Activated naive CD4-positive, alpha-beta T cell treated with anti-CD3 and anti-CD28 coated beads, Interleukin-2, amount 50 U/mL, for 24 hours (primary cell): ENCODE measurements around the gene SLC1A3.

ENCODE experiments used
- H3K27ac Mint-ChIP-seq: one replicate; pipeline ENCODE4 v1.8.0; 2021; ENCODE audit warnings: mild to moderate bottlenecking, mixed read lengths
- H3K27me3 Mint-ChIP-seq: one replicate; pipeline ENCODE4 v1.8.0; 2021; ENCODE audit warnings: mixed read lengths
- H3K36me3 Mint-ChIP-seq: one replicate; pipeline ENCODE4 v1.8.0; 2021; ENCODE audit warnings: mixed read lengths
- H3K4me1 Mint-ChIP-seq: one replicate; pipeline ENCODE4 v1.8.0; 2021; ENCODE audit warnings: mixed read lengths
- H3K4me3 Mint-ChIP-seq: one replicate; pipeline ENCODE4 v1.8.0; 2021; ENCODE audit warnings: mild to moderate bottlenecking, mixed read lengths
- H3K9me3 Mint-ChIP-seq: one replicate; pipeline ENCODE4 v1.8.0; 2021; ENCODE audit warnings: mixed read lengths

Gene SLC1A3

DNA sequence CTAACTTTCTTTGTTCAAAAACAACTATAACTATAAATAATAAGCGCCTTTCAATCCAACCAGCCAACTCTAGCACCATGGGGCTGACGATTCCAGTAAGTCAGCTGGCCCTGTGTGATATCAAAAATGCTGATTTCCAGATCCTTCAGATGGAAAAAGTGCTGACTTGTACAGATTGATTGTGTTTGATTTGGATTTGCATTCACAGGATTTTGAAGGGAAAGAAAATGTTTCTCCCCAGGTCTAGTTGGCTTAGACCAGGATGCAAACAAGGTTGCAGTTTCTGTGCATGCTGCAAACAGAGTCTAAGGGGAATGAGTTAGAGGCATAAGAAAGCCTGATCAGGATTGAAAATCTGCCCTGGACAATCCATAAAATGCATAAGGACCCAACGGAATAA is 68.9 kb downstream of the SLC1A3 start:
- no peaks in the 10 kb centered on the region for H3K4me1 Mint-ChIP-seq
- no peaks in the 10 kb centered on the region for H3K9me3 Mint-ChIP-seq
- no peaks in the 10 kb centered on the region for H3K36me3 Mint-ChIP-seq
- no peak overlapping the region for H3K27ac Mint-ChIP-seq
- H3K27me3 Mint-ChIP-seq, result peaks cover 2% of the 10 kb centered on the region
- H3K4me3 Mint-ChIP-seq, result no peak overlapping the region

DNA sequence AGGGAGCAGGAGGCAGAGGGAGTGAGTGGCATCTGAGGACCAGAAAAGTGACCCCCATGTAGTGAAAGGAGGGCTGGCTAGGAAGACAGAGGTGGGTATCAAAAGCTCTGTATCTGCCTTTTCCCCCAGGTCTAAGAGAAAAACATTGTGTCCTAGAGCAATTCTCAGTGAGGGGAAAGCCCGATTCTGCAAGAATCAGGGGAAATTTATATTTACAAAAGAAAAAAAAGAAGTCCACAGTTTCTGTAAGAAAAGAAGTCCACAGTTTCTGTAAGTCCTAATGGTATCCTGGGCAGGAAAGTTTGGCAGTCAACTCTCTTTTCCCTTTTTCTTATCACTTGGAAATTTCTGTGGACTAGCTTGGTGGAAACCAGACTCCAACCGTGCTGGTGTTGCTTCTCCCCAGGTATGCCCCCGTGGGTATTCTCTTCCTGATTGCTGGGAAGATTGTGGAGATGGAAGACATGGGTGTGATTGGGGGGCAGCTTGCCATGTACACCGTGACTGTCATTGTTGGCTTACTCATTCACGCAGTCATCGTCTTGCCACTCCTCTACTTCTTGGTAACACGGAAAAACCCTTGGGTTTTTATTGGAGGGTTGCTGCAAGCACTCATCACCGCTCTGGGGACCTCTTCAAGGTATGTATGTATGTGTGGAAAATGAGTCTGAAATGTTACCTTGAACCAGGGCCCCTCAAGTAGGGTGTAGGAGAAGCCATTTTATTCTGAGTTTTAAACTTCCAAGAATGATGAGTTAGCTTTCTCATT is 73.0 kb downstream of the SLC1A3 start:
- no peaks in the 10 kb centered on the region for H3K9me3 Mint-ChIP-seq
- H3K27ac Mint-ChIP-seq, result no peak overlapping the region
- peaks cover 2% of the 10 kb centered on the region for H3K27me3 Mint-ChIP-seq
- H3K4me3 Mint-ChIP-seq, result no peak overlapping the region
- H3K36me3 Mint-ChIP-seq, result no peaks in the 10 kb centered on the region
- H3K4me1 Mint-ChIP-seq, result no peaks in the 10 kb centered on the region

- no peaks in the 10 kb centered on the region for H3K36me3 Mint-ChIP-seq
- H3K4me1 Mint-ChIP-seq, result no peaks in the 10 kb centered on the region
- no peak overlapping the region for H3K4me3 Mint-ChIP-seq
- H3K9me3 Mint-ChIP-seq, result no peaks in the 10 kb centered on the region
- H3K27ac Mint-ChIP-seq, result no peak overlapping the region
- peaks cover 2% of the 10 kb centered on the region for H3K27me3 Mint-ChIP-seq
Measured at GRCh38 chr5:36680066-36680465, 73.7 kb downstream of the SLC1A3 start.

- no peak overlapping the region for H3K27ac Mint-ChIP-seq
- H3K36me3 Mint-ChIP-seq, result no peaks in the 10 kb centered on the region
- H3K4me3 Mint-ChIP-seq, result no peak overlapping the region
- no peaks in the 10 kb centered on the region for H3K9me3 Mint-ChIP-seq
- no peaks in the 10 kb centered on the region for H3K4me1 Mint-ChIP-seq
- peaks cover 2% of the 10 kb centered on the region for H3K27me3 Mint-ChIP-seq
Measured at GRCh38 chr5:36681711-36682110, 75.3 kb downstream of the SLC1A3 start.

- Mint-ChIP-seq H3K27ac (no peak overlapping the region), H3K36me3 (no peaks in the 10 kb centered on the region), H3K4me1 (no peaks in the 10 kb centered on the region), H3K4me3 (no peak overlapping the region), H3K27me3 (peaks cover 2% of the 10 kb centered on the region), H3K9me3 (no peaks in the 10 kb centered on the region)
Measured at GRCh38 chr5:36682499-36682898, 76.1 kb downstream of the SLC1A3 start.

GRCh38 chr5:36683821-36684434 is 77.5 kb downstream of the SLC1A3 start:
- no peaks in the 10 kb centered on the region for H3K36me3 Mint-ChIP-seq

DNA sequence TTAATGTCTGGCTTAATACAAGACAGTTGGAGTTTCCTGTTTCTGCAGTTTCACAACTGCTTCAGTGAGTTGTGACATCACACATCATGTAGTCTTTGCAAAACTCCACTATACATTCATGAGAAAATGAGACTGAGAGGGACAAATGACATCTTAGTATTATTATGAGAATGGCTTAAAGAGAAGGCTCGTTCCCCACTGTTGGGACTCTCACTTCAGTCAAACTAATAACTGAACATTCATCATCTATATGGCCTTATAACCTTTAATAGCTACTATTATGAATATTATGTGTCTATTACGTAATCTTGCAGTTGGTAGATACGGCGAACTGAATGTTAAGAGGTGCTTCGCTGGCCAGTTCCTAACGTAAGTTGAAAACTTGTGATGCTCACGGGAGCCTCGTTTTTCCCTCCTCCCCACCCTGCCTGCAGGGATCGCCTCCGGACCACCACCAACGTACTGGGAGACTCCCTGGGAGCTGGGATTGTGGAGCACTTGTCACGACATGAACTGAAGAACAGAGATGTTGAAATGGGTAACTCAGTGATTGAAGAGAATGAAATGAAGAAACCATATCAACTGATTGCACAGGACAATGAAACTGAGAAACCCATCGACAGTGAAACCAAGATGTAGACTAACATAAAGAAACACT is 79.4 kb downstream of the SLC1A3 start:
- no peaks in the 10 kb centered on the region for H3K9me3 Mint-ChIP-seq
- peaks cover 5% of the 10 kb centered on the region for H3K27me3 Mint-ChIP-seq
- no peaks in the 10 kb centered on the region for H3K36me3 Mint-ChIP-seq
- H3K27ac Mint-ChIP-seq, result no peak overlapping the region
- peaks cover 8% of the 10 kb centered on the region for H3K4me1 Mint-ChIP-seq
- no peak overlapping the region for H3K4me3 Mint-ChIP-seq

More at GRCh38 chr5:36683821-36684434, 77.5 kb downstream of the SLC1A3 start:
- no peaks in the 10 kb centered on the region for H3K4me1 Mint-ChIP-seq
- no peaks in the 10 kb centered on the region for H3K9me3 Mint-ChIP-seq
- peaks cover 5% of the 10 kb centered on the region for H3K27me3 Mint-ChIP-seq
- H3K4me3 Mint-ChIP-seq, result no peak overlapping the region
- H3K27ac Mint-ChIP-seq, result no peak overlapping the region

GRCh38 chr5:36686881-36687280 is 80.5 kb downstream of the SLC1A3 start:
- H3K4me3 Mint-ChIP-seq, result no peak overlapping the region
- H3K9me3 Mint-ChIP-seq, result no peaks in the 10 kb centered on the region
- no peak overlapping the region for H3K27ac Mint-ChIP-seq
- peaks cover 13% of the 10 kb centered on the region for H3K27me3 Mint-ChIP-seq
- H3K4me1 Mint-ChIP-seq, result peaks cover 10% of the 10 kb centered on the region
- no peaks in the 10 kb centered on the region for H3K36me3 Mint-ChIP-seq

- no peaks in the 10 kb centered on the region for H3K9me3 Mint-ChIP-seq
- H3K27me3 Mint-ChIP-seq, result peaks cover 19% of the 10 kb centered on the region
- H3K27ac Mint-ChIP-seq, result no peak overlapping the region
- peaks cover 10% of the 10 kb centered on the region for H3K4me1 Mint-ChIP-seq
- no peak overlapping the region for H3K4me3 Mint-ChIP-seq
- H3K36me3 Mint-ChIP-seq, result no peaks in the 10 kb centered on the region
Measured at GRCh38 chr5:36688722-36689121, 82.3 kb downstream of the SLC1A3 start.

DNA sequence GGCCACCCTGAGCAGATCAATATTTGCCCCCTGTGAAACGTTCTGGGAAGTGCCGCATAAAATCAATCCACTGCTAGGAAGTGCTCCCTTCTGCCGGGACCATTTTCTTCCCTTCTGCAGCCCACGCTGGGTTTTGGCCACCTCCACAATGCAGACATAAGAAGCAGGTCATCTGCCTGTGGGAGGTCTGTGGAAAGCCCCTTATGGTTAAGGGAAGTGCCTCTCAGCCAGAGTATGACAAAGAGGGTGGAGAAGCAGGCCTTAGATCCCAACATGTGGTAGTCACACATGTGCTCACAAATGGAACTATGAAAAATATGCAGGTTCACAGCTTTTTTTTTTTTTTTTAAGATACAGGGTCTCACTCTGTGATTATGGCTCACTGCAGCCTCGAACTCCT is 82.8 kb downstream of the SLC1A3 start:
- peaks cover 19% of the 10 kb centered on the region for H3K27me3 Mint-ChIP-seq
- no peaks in the 10 kb centered on the region for H3K36me3 Mint-ChIP-seq
- H3K4me1 Mint-ChIP-seq, result peaks cover 10% of the 10 kb centered on the region
- no peak overlapping the region for H3K27ac Mint-ChIP-seq
- H3K4me3 Mint-ChIP-seq, result no peak overlapping the region
- no peaks in the 10 kb centered on the region for H3K9me3 Mint-ChIP-seq

- Mint-ChIP-seq H3K4me3 (peak overlapping the region; percentile 85), H3K36me3 (no peaks in the 10 kb centered on the region), H3K27me3 (peaks cover 19% of the 10 kb centered on the region), H3K27ac (peak overlapping the region; percentile 5), H3K9me3 (no peaks in the 10 kb centered on the region), H3K4me1 (peaks cover 10% of the 10 kb centered on the region)
Measured at GRCh38 chr5:36690041-36690961, 83.9 kb downstream of the SLC1A3 start.

- peak overlapping the region; percentile 15 for H3K27ac Mint-ChIP-seq
- H3K4me3 Mint-ChIP-seq, result no peak overlapping the region
- peaks cover 19% of the 10 kb centered on the region for H3K27me3 Mint-ChIP-seq
- H3K36me3 Mint-ChIP-seq, result no peaks in the 10 kb centered on the region
- H3K9me3 Mint-ChIP-seq, result no peaks in the 10 kb centered on the region
- peaks cover 10% of the 10 kb centered on the region for H3K4me1 Mint-ChIP-seq
Measured at GRCh38 chr5:36691226-36691625, 84.8 kb downstream of the SLC1A3 start.

DNA sequence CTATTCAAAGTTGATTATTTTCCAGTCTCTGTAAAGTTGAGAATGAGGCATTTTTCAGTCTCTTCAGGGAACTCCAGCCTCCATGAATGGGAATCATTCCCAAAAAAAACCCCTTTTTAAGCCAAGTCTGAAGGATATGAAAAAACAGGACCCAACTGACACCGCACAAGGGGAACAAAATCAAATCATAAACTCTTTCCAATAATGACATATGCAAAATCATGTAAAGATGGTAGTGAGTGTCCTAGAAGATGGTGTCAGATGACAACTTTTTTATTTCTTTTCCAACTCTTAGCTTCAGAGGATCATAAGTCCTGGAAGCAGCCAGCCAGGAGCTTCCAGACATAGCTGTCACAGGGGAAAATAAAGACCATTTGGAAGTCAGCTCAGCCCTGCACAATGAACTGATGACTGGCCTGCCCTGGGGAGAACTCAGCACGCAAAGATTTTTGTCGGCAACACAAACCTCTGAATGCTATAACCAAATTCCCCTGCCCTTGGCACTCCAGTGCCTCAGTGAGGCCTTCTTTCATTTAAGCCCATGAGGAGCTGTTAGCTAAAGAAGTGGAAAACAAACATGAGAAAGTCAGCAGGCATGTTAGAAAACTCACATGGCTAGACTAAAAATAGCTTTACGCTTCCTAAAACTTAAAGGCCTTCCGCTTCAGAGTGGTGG is 85.4 kb downstream of the SLC1A3 start:
- Mint-ChIP-seq H3K27ac (no peak overlapping the region), H3K27me3 (peaks cover 19% of the 10 kb centered on the region), H3K9me3 (no peaks in the 10 kb centered on the region), H3K4me1 (peaks cover 10% of the 10 kb centered on the region), H3K36me3 (no peaks in the 10 kb centered on the region), H3K4me3 (no peak overlapping the region)

- Mint-ChIP-seq H3K4me3 (no peak overlapping the region), H3K36me3 (no peaks in the 10 kb centered on the region), H3K9me3 (no peaks in the 10 kb centered on the region), H3K27ac (no peak overlapping the region), H3K27me3 (peaks cover 19% of the 10 kb centered on the region), H3K4me1 (peaks cover 10% of the 10 kb centered on the region)
Measured at GRCh38 chr5:36692791-36693763, 86.7 kb downstream of the SLC1A3 start.
